Mesenchymal stem cell (in vitro differentiated cells and primary cell): Measurements from ENCODE around the gene GFRA1.

Source experiments
- DNase-seq: peaks from one replicate; pipeline ENCODE4 v3.0.0-alpha.2; 2013
- H2AFZ ChIP-seq: one replicate; pipeline ENCODE4 v1.6.1; 2013; ENCODE audit warnings: low read depth, mild to moderate bottlenecking, control low read depth, inconsistent platforms, low read length, moderate library complexity
- H2AK5ac ChIP-seq: 2 replicates; pipeline ENCODE4 v1.6.1; 2013; ENCODE audit warnings: low read length, moderate library complexity, mild to moderate bottlenecking, inconsistent platforms; ENCODE audit not compliant: severe bottlenecking
- H2BK120ac ChIP-seq: one replicate; pipeline ENCODE4 v1.6.1; 2013; ENCODE audit warnings: low read depth, mild to moderate bottlenecking, inconsistent platforms, low read length, moderate library complexity
- H2BK12ac ChIP-seq, 2 experiments: one replicate each; pipeline ENCODE4 v1.6.1; 2013; ENCODE audit warnings: inconsistent platforms in 2 of 2, low read length in 2 of 2, mild to moderate bottlenecking in 2 of 2, moderate library complexity in 2 of 2, control low read depth in 1 of 2
- H2BK15ac ChIP-seq: one replicate; pipeline ENCODE4 v1.6.1; 2013; ENCODE audit warnings: mild to moderate bottlenecking, low read depth, inconsistent platforms; ENCODE audit not compliant: poor library complexity, severe bottlenecking
- H2BK5ac ChIP-seq: 2 replicates; pipeline ENCODE4 v1.6.1; 2013; ENCODE audit warnings: low read depth, mild to moderate bottlenecking, low read length, control low read depth, inconsistent platforms; ENCODE audit not compliant: poor library complexity, severe bottlenecking
- H3K14ac ChIP-seq, 2 experiments: one replicate each; pipeline ENCODE4 v1.6.1; 2013; ENCODE audit warnings: inconsistent platforms in 2 of 2, low read length in 2 of 2, control low read depth in 1 of 2, mild to moderate bottlenecking in 1 of 2, moderate library complexity in 1 of 2
- H3K18ac ChIP-seq, 2 experiments: one replicate each; pipeline ENCODE4 v1.6.1; 2013; ENCODE audit warnings: inconsistent platforms in 2 of 2, low read length in 2 of 2, control low read depth in 1 of 2, low read depth in 1 of 2, mild to moderate bottlenecking in 1 of 2
- H3K23ac ChIP-seq, 2 experiments: one replicate each; pipeline ENCODE4 v1.6.1; 2013; ENCODE audit warnings: inconsistent platforms in 2 of 2, low read length in 2 of 2, mild to moderate bottlenecking in 2 of 2, moderate library complexity in 2 of 2, control low read depth in 1 of 2
- H3K27ac ChIP-seq: 2 replicates; pipeline ENCODE4 v1.5.1; 2013; ENCODE audit warnings: mild to moderate bottlenecking, moderate library complexity, low read length, control low read depth, inconsistent platforms; ENCODE audit not compliant: poor library complexity, severe bottlenecking
- H3K27me3 ChIP-seq, 2 experiments: 2 replicates each; pipeline versions ENCODE4 v1.6.1 to v1.7.0; 2013; ENCODE audit warnings: low read length in 2 of 2, mild to moderate bottlenecking in 2 of 2, moderate library complexity in 2 of 2, control low read depth in 1 of 2, inconsistent platforms in 1 of 2; ENCODE audit not compliant: control insufficient read depth in 1 of 2, insufficient read depth in 1 of 2
- H3K36me3 ChIP-seq, 2 experiments: 2 replicates each; pipeline versions ENCODE4 v1.6.1 to v1.7.0; 2013; ENCODE audit warnings: low read length in 2 of 2, control low read depth in 1 of 2, inconsistent platforms in 1 of 2, low read depth in 1 of 2, mild to moderate bottlenecking in 1 of 2; ENCODE audit not compliant: insufficient read depth in 2 of 2, control insufficient read depth in 1 of 2
- H3K4ac ChIP-seq, 2 experiments: one replicate each; pipeline ENCODE4 v1.6.1; 2013; ENCODE audit warnings: inconsistent platforms in 2 of 2, low read length in 2 of 2, mild to moderate bottlenecking in 2 of 2, moderate library complexity in 2 of 2, control low read depth in 1 of 2, low read depth in 1 of 2
- H3K4me1 ChIP-seq: 2 replicates; pipeline ENCODE4 v1.6.1; 2013; ENCODE audit warnings: low read depth, low read length, control low read depth; ENCODE audit not compliant: control insufficient read depth, insufficient read depth
- H3K4me2 ChIP-seq: 2 replicates; pipeline ENCODE4 v1.6.1; 2013; ENCODE audit warnings: low read length, mild to moderate bottlenecking, inconsistent platforms; ENCODE audit not compliant: poor library complexity, severe bottlenecking
- H3K4me3 ChIP-seq, 2 experiments: 2 replicates each; pipeline versions ENCODE4 v1.5.1 to v1.7.0; 2013; ENCODE audit warnings: low read length in 2 of 2, mild to moderate bottlenecking in 2 of 2, control low read depth in 1 of 2, low read depth in 1 of 2; ENCODE audit not compliant: insufficient read depth in 1 of 2
- H3K79me1 ChIP-seq: replicated peaks from 2 replicates; pipeline ENCODE4 v1.6.1; 2013; ENCODE audit warnings: mild to moderate bottlenecking, control low read depth, low read length, inconsistent platforms; ENCODE audit not compliant: poor library complexity, severe bottlenecking
- H3K9ac ChIP-seq: 2 replicates; pipeline ENCODE4 v1.7.0; 2013; ENCODE audit warnings: mild to moderate bottlenecking, low read length, moderate library complexity
- H3K9me3 ChIP-seq: 2 replicates; pipeline ENCODE4 v1.7.0; 2013; ENCODE audit warnings: mild to moderate bottlenecking, low read length; ENCODE audit not compliant: control insufficient read depth
- H4K8ac ChIP-seq: one replicate; pipeline ENCODE4 v1.6.1; 2013; ENCODE audit warnings: inconsistent platforms, mild to moderate bottlenecking, low read length, moderate library complexity
- H4K91ac ChIP-seq: one replicate; pipeline ENCODE4 v1.6.1; 2013; ENCODE audit warnings: mild to moderate bottlenecking, low read length, inconsistent platforms
- WGBS: methylation state at CpG from one replicate; pipeline ENCODE4 v1.1.7; 2013; ENCODE audit warnings: mixed read lengths; 5-methylcytosine and 5-hydroxymethylcytosine counted together

Gene GFRA1

DNA sequence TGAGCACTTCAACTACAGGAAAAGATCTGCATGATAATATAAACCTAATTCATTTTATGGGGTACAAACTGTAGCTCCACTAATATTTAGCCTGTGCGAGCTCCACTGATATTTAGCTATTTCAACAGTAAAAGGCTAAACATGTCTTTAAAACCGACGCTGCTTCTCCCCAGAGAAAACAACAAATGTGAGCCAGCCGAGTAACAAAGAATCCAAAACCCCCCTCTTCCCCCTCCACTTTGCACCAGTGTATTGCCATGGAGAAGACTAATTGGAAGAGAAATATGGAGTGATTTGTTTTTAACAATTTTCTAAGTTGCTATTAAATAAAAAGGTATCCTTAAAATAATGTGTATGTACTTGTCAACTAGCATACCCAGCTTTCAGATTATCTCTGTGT lies 136.7 kb downstream of the GFRA1 start:
- no peak overlapping the region for H3K14ac ChIP-seq
- WGBS, result 96% methylated on average over 3 of the region's 4 CpGs
- H3K4me3 ChIP-seq, result no peak overlapping the region
- no peak overlapping the region for H3K4ac ChIP-seq
- no peak overlapping the region for H4K91ac ChIP-seq
- H2AK5ac ChIP-seq, result no peak overlapping the region
- H2BK120ac ChIP-seq, result no peak overlapping the region
- H3K4me1 ChIP-seq, result peaks cover 5% of the 10 kb centered on the region
- peaks cover 23% of the 10 kb centered on the region for H3K79me1 ChIP-seq
- H3K4me2 ChIP-seq, result no peak overlapping the region
- no peak overlapping the region for H3K9ac ChIP-seq
- no peaks in the 10 kb centered on the region for H3K27me3 ChIP-seq
- H4K8ac ChIP-seq, result no peak overlapping the region
- H2BK12ac ChIP-seq, result no peak overlapping the region
- no peak overlapping the region for H2AFZ ChIP-seq
- no peak for DNase-seq
- no peaks in the 10 kb centered on the region for H3K36me3 ChIP-seq
- H3K18ac ChIP-seq, result no peak overlapping the region
- no peak overlapping the region for H3K23ac ChIP-seq
- H2BK15ac ChIP-seq, result no peak overlapping the region
- no peak overlapping the region for H3K27ac ChIP-seq
- H3K9me3 ChIP-seq, result no peaks in the 10 kb centered on the region
- no peak overlapping the region for H2BK5ac ChIP-seq

- no peak overlapping the region for H2BK12ac ChIP-seq
- H3K23ac ChIP-seq, result no peak overlapping the region
- no peaks in the 10 kb centered on the region for H3K36me3 ChIP-seq
- peaks cover 7% of the 10 kb centered on the region for H3K9me3 ChIP-seq
- H3K9ac ChIP-seq, result no peak overlapping the region
- H2BK5ac ChIP-seq, result no peak overlapping the region
- H2AK5ac ChIP-seq, result no peak overlapping the region
- no peak overlapping the region for H3K14ac ChIP-seq
- no peak overlapping the region for H2BK15ac ChIP-seq
- WGBS, result 91% methylated on average over 3 of the region's 3 CpGs
- H4K91ac ChIP-seq, result no peak overlapping the region
- no peak overlapping the region for H3K27ac ChIP-seq
- peaks cover 21% of the 10 kb centered on the region for H3K79me1 ChIP-seq
- no peak overlapping the region for H3K18ac ChIP-seq
- peaks cover 5% of the 10 kb centered on the region for H3K4me1 ChIP-seq
- no peak overlapping the region for H3K4me3 ChIP-seq
- no peaks in the 10 kb centered on the region for H3K27me3 ChIP-seq
- no peak overlapping the region for H3K4ac ChIP-seq
- no peak for DNase-seq
- no peak overlapping the region for H3K4me2 ChIP-seq
- no peak overlapping the region for H4K8ac ChIP-seq
- H2AFZ ChIP-seq, result no peak overlapping the region
- no peak overlapping the region for H2BK120ac ChIP-seq
Measured at GRCh38 chr10:116134322-116134721, 138.7 kb downstream of the GFRA1 start.

DNA sequence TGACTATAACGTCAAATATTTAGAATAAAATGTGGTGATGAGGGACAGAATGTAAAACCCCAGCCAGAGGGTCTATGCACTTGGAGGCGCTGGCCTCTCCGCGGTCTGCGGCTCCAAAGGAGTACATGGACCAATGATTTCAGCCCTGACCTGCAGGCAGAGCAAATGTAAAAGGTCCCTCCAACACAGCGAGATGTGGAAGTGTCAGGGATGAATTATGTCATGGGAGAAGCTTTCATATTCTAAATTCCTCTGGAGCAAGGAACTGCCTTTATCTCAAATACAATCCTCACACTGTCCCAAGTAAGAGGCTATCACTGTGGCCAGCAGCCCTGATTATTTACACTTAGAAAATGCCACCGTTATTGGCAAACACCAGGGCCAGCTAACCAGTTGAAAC lies 139.4 kb downstream of the GFRA1 start:
- no peak overlapping the region for H3K14ac ChIP-seq
- no peak overlapping the region for H4K91ac ChIP-seq
- H3K9ac ChIP-seq, result no peak overlapping the region
- H3K79me1 ChIP-seq, result peaks cover 21% of the 10 kb centered on the region
- no peak overlapping the region for H2AK5ac ChIP-seq
- no peaks in the 10 kb centered on the region for H3K36me3 ChIP-seq
- H3K27me3 ChIP-seq, result no peaks in the 10 kb centered on the region
- no peak overlapping the region for H3K4me2 ChIP-seq
- H3K4me3 ChIP-seq, result no peak overlapping the region
- no peak overlapping the region for H2AFZ ChIP-seq
- no peak overlapping the region for H3K4ac ChIP-seq
- no peak overlapping the region for H4K8ac ChIP-seq
- peaks cover 14% of the 10 kb centered on the region for H3K9me3 ChIP-seq
- WGBS, result 78% methylated on average over 6 of the region's 7 CpGs
- no peak overlapping the region for H2BK5ac ChIP-seq
- H2BK120ac ChIP-seq, result no peak overlapping the region
- no peak overlapping the region for H3K23ac ChIP-seq
- H3K18ac ChIP-seq, result no peak overlapping the region
- no peak overlapping the region for H2BK15ac ChIP-seq
- no peak overlapping the region for H2BK12ac ChIP-seq
- DNase-seq, result no peak
- H3K4me1 ChIP-seq, result peaks cover 5% of the 10 kb centered on the region
- no peak overlapping the region for H3K27ac ChIP-seq

DNA sequence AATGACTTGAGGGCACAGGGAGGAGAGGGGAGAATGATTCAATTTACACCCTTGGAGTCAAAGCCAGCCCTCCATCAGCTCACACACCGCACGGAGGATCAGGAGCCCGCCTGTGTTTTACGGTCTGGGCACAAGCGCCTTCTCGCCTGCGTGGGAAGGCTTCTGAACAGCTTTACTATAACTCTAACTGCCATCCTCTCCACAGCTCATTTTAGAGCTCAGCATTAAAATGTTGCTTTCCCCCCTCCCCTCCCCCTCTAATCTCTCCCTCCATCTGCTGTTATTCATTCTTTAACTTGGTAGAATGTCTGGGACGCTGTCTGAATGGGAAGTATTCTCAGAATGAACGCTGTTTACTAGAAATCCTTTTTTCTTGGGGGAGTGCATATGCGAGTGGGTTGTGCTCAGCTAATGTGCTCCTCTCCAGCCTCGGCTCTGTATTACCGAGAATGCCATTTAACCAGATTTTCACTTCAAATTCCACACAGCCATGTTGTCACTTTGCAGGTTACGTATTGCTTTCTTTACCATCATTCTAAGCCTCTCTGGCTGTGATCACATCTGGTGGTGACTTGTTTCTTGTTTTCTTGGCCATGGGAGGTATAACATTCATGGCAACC lies 140.1 kb downstream of the GFRA1 start:
- H3K9ac ChIP-seq, result no peak overlapping the region
- H3K4ac ChIP-seq, result no peak overlapping the region
- peaks cover 14% of the 10 kb centered on the region for H3K9me3 ChIP-seq
- no peaks in the 10 kb centered on the region for H3K36me3 ChIP-seq
- no peaks in the 10 kb centered on the region for H3K27me3 ChIP-seq
- H2BK12ac ChIP-seq, result no peak overlapping the region
- no peak overlapping the region for H2BK15ac ChIP-seq
- H3K4me3 ChIP-seq, result no peak overlapping the region
- no peak overlapping the region for H4K8ac ChIP-seq
- H2BK5ac ChIP-seq, result no peak overlapping the region
- no peak overlapping the region for H4K91ac ChIP-seq
- DNase-seq, result no peak
- peaks cover 20% of the 10 kb centered on the region for H3K79me1 ChIP-seq
- peak overlapping the region in 1 of 2 experiments; percentile 21 for H3K18ac ChIP-seq
- H2BK120ac ChIP-seq, result no peak overlapping the region
- no peak overlapping the region for H3K27ac ChIP-seq
- H3K23ac ChIP-seq, result no peak overlapping the region
- no peak overlapping the region for H2AFZ ChIP-seq
- H3K14ac ChIP-seq, result no peak overlapping the region
- peak overlapping the region; percentile 7 for H2AK5ac ChIP-seq
- peaks cover 5% of the 10 kb centered on the region for H3K4me1 ChIP-seq
- no peak overlapping the region for H3K4me2 ChIP-seq
- 87% methylated on average over 12 of the region's 13 CpGs for WGBS
